GM10266 (cell line): ENCODE measurements around the gene CEP63.
A peak's percentile ranks its signal among the peaks of the same experiment; 100 is the strongest.

Experiments used
- DNase-seq: peaks from one replicate; pipeline ENCODE4 v3.0.0; 2012; ENCODE audit errors: extremely low spot score
- CTCF ChIP-seq: IDR thresholded peaks from 2 replicates; pipeline ENCODE4 v1.5.1; 2012; ENCODE audit warnings: mild to moderate bottlenecking, low read depth; ENCODE audit not compliant: control insufficient read depth, insufficient read depth; ENCODE audit errors: missing control alignments

CEP63 gene

GRCh38 chr3:134487406-134487805 lies 1.5 kb downstream of the CEP63 start:
- no peak for TF ChIP-seq CTCF
- peak; percentile 60 for DNase-seq

GRCh38 chr3:134494495-134494894 lies 8.6 kb downstream of the CEP63 start:
- no peak for DNase-seq

GRCh38 chr3:134495980-134496379 lies 10.1 kb downstream of the CEP63 start:
- DNase-seq = no peak
- TF ChIP-seq CTCF = no peak

More at GRCh38 chr3:134494495-134494894, 8.6 kb downstream of the CEP63 start:
- no peak for TF ChIP-seq CTCF

- DNase-seq = no peak
- no peak for TF ChIP-seq CTCF
These were observed 10.7 kb downstream of the CEP63 start for GRCh38 chr3:134496471-134497071.

GRCh38 chr3:134503266-134503665 lies 17.4 kb downstream of the CEP63 start:
- no peak for DNase-seq
- no peak for TF ChIP-seq CTCF

- DNase-seq = no peak
- no peak for TF ChIP-seq CTCF
These were observed 18.3 kb downstream of the CEP63 start for GRCh38 chr3:134504132-134504531.

GRCh38 chr3:134505485-134505884 lies 19.6 kb downstream of the CEP63 start:
- DNase-seq = no peak
- TF ChIP-seq CTCF = no peak
